Measurements from ENCODE around the gene ABCD1. TPM values are rescaled to one million over a fixed set of nuclear protein-coding genes. Genes with fewer than 3 reads are reported as not detected.

The ABCD1 gene
- total and polyA plus RNA-seq, 9 of the 15 experiments (the other 6 are each of a cell fraction or from before 2014, with no cell fraction given): 0.07 to 6.9 (median 2.2) TPM

- TF ChIP-seq CTCFL (IDR thresholded peaks at IDR 0.05; ENCODE audit: borderline replicate concordance, insufficient read depth, low read depth, low read length, poor library complexity, severe bottlenecking) (peak; percentile 3), ATF4 (CRISPR knock-in tag; IDR thresholded peaks at IDR 0.05) (no peak), ZNF507 (tag; conservative IDR thresholded peaks at IDR 0.05) (no peak), SRF (CRISPR knock-in tag; IDR thresholded peaks at IDR 0.05) (no peak), MAFG (tag; conservative IDR thresholded peaks at IDR 0.05) (no peak), ZNF764 (CRISPR knock-in tag; IDR thresholded peaks at IDR 0.05; ENCODE audit: low read depth) (no peak), ZNF347 (CRISPR knock-in tag; IDR thresholded peaks at IDR 0.05; ENCODE audit: low read depth) (no peak), POLR2G (IDR thresholded peaks at IDR 0.05; ENCODE audit: low read depth, low read length) (no peak), MIER1 (IDR thresholded peaks at IDR 0.05; ENCODE audit: low read depth) (no peak), ZNF318 (IDR thresholded peaks at IDR 0.05; ENCODE audit: borderline replicate concordance in 1 of 2, low read depth in 1 of 2) (no peak), ZNF165 (CRISPR knock-in tag; IDR thresholded peaks at IDR 0.05; ENCODE audit: borderline replicate concordance) (no peak), WHSC1 (IDR thresholded peaks at IDR 0.05; ENCODE audit: low read length) (no peak), CREB3 (tag; conservative IDR thresholded peaks at IDR 0.05; ENCODE audit: low read depth) (no peak), ZBTB7A (IDR thresholded peaks at IDR 0.05; ENCODE audit: borderline replicate concordance, control insufficient read depth, low read depth, low read length) (no peak)
Measured at GRCh38 chrX:153763989-153764755, 39.5 kb downstream of the ABCD1 start, which contains the start of gene PLXNB3 (continued).
